Common myeloid progenitor, CD34-positive (primary cell): ENCODE data around the gene MBD3.

Experiments
- CTCF ChIA-PET: fragments of 350-600 bp; sonication (Branson Sonifier 250); formaldehyde crosslinking; loops from one replicate; lab custom pipeline; 2021; ENCODE audit warnings: antibody characterized with exemption; lab: Charles Lee
- POLR2A ChIA-PET: fragments of 350-600 bp; sonication (Branson Sonifier 250); formaldehyde crosslinking; loops from one replicate; lab custom pipeline; 2021; ENCODE audit warnings: antibody characterized with exemption; lab: Charles Lee
- DNase-seq, 3 donors: peaks; one replicate each; pipeline versions ENCODE4 v3.0.0 to v3.0.0-alpha.2; 2013
- H3K27ac ChIP-seq, 2 experiments: 1 replicate in 1 of 2; 2 replicates in 1 of 2; pipeline ENCODE4 v1.7.0; 2013; ENCODE audit warnings: inconsistent platforms in 2 of 2, low read length in 2 of 2, mild to moderate bottlenecking in 2 of 2, low read depth in 1 of 2, moderate library complexity in 1 of 2; ENCODE audit not compliant: severe bottlenecking in 2 of 2, insufficient read depth in 1 of 2, poor library complexity in 1 of 2
- H3K27me3 ChIP-seq, 5 experiments: replicated peaks in 2 of 5; 1 replicate in 3 of 5; 2 replicates in 2 of 5; pipeline versions ENCODE4 v1.6.1 to v1.7.0; 2013; ENCODE audit warnings: low read length in 4 of 5, mild to moderate bottlenecking in 2 of 5, moderate library complexity in 2 of 5, inconsistent platforms in 1 of 5; ENCODE audit not compliant: insufficient read depth in 5 of 5, control insufficient read depth in 4 of 5
- H3K36me3 ChIP-seq, 4 experiments: 1 replicate in 2 of 4; 2 replicates in 2 of 4; pipeline versions ENCODE4 v1.6.1 to v1.7.0; 2013; ENCODE audit warnings: low read length in 3 of 4, control low read depth in 1 of 4, mild to moderate bottlenecking in 1 of 4; ENCODE audit not compliant: control insufficient read depth in 4 of 4, insufficient read depth in 4 of 4
- H3K4me1 ChIP-seq, 4 experiments: 1 replicate in 3 of 4; 2 replicates in 1 of 4; pipeline versions ENCODE4 v1.6.1 to v1.7.1; 2013; ENCODE audit warnings: low read length in 3 of 4, mild to moderate bottlenecking in 3 of 4, control low read depth in 1 of 4, inconsistent platforms in 1 of 4, moderate library complexity in 1 of 4; ENCODE audit not compliant: control insufficient read depth in 4 of 4, insufficient read depth in 4 of 4; ENCODE audit errors: control extremely low read depth in 1 of 4
- H3K4me3 ChIP-seq, 7 experiments: 1 replicate in 4 of 7; 2 replicates in 3 of 7; pipeline versions ENCODE4 v1.5.1 to v1.7.0; 2013; ENCODE audit warnings: mild to moderate bottlenecking in 7 of 7, low read length in 6 of 7, moderate library complexity in 6 of 7, inconsistent platforms in 2 of 7, low read depth in 2 of 7, control low read depth in 1 of 7; ENCODE audit not compliant: insufficient read depth in 4 of 7, control insufficient read depth in 1 of 7; ENCODE audit errors: extremely low read depth in 1 of 7
- H3K9me3 ChIP-seq, 5 experiments: 1 replicate in 4 of 5; 2 replicates in 1 of 5; pipeline versions ENCODE4 v1.6.1 to v1.7.1; 2013; ENCODE audit warnings: low read length in 4 of 5, mild to moderate bottlenecking in 2 of 5, inconsistent platforms in 1 of 5, low read depth in 1 of 5, moderate library complexity in 1 of 5; ENCODE audit not compliant: control insufficient read depth in 4 of 5, insufficient read depth in 2 of 5; ENCODE audit errors: control extremely low read depth in 1 of 5
- WGBS: methylation state at CpG from one replicate; pipeline ENCODE4 v1.1.5; 2013; ENCODE audit not compliant: insufficient coverage; 5-methylcytosine and 5-hydroxymethylcytosine counted together

MBD3 gene

GRCh38 chr19:1613808-1614570 lies 21.3 kb upstream of the MBD3 start:
- DNase-seq = no peak
- H3K4me1 ChIP-seq = peaks cover 0 to 14% (median 10%) of the 10 kb centered on the region in 4 experiments
- CTCF ChIA-PET = interaction anchor here (1.0 kb wide), 1 partner anchor 184 kb away, joined by 3 read pairs; no protein-coding TSS in a partner anchor
- H3K27ac ChIP-seq = no peak overlapping the region
- H3K9me3 ChIP-seq = no peaks in the 10 kb centered on the region
- WGBS = 94% methylated on average over 31 of the region's 32 CpGs
- H3K27me3 ChIP-seq = no peaks in the 10 kb centered on the region
- H3K36me3 ChIP-seq = peaks cover 5 to 88% (median 63%) of the 10 kb centered on the region in 4 experiments
- no peak overlapping the region for H3K4me3 ChIP-seq
- POLR2A ChIA-PET = no interaction called here

GRCh38 chr19:1613146-1613545 lies 20.5 kb upstream of the MBD3 start:
- no peak overlapping the region for H3K27ac ChIP-seq
- DNase-seq = no peak
- no peaks in the 10 kb centered on the region for H3K9me3 ChIP-seq
- ChIA-PET CTCF (interaction anchor here (1.0 to 1.7 kb wide), 3 partner anchors 13 to 184 kb away, joined by 3 read pairs; no protein-coding TSS in a partner anchor), POLR2A (no interaction called here)
- no peak overlapping the region for H3K4me3 ChIP-seq
- no peaks in the 10 kb centered on the region for H3K27me3 ChIP-seq
- H3K36me3 ChIP-seq = peaks cover 4 to 80% (median 57%) of the 10 kb centered on the region in 4 experiments
- WGBS = 91% methylated on average over 8 of the region's 9 CpGs
- peaks cover 0 to 22% (median 19%) of the 10 kb centered on the region in 4 experiments for H3K4me1 ChIP-seq

GRCh38 chr19:1612114-1613086 lies 19.7 kb upstream of the MBD3 start:
- H3K27ac ChIP-seq = no peak overlapping the region
- peaks cover 0 to 22% (median 19%) of the 10 kb centered on the region in 4 experiments for H3K4me1 ChIP-seq
- H3K4me3 ChIP-seq = no peak overlapping the region
- no peak for DNase-seq
- ChIA-PET POLR2A (no interaction called here), CTCF (interaction anchor here (0.9 to 1.7 kb wide), 3 partner anchors 14 to 168 kb away, joined by 3 read pairs; no protein-coding TSS in a partner anchor)
- WGBS = 99% methylated on average over 25 of the region's 39 CpGs
- H3K36me3 ChIP-seq = peaks cover 4 to 73% (median 54%) of the 10 kb centered on the region in 4 experiments
- H3K9me3 ChIP-seq = no peaks in the 10 kb centered on the region
- no peaks in the 10 kb centered on the region for H3K27me3 ChIP-seq

GRCh38 chr19:1611353-1611752 lies 18.7 kb upstream of the MBD3 start:
- Histone ChIP-seq H3K4me3 (no peak overlapping the region), H3K9me3 (no peaks in the 10 kb centered on the region), H3K36me3 (peaks cover 2 to 62% (median 47%) of the 10 kb centered on the region in 4 experiments), H3K27ac (no peak overlapping the region), H3K4me1 (peaks cover 0 to 28% (median 20%) of the 10 kb centered on the region in 4 experiments), H3K27me3 (no peaks in the 10 kb centered on the region)
- 94% methylated on average over 15 of the region's 15 CpGs for WGBS
- POLR2A ChIA-PET = no interaction called here
- CTCF ChIA-PET = interaction anchor here (1.7 kb wide), 1 partner anchor 15 kb away, joined by 3 read pairs; no protein-coding TSS in a partner anchor
- DNase-seq = no peak

- 82% methylated on average over 7 of the region's 11 CpGs for WGBS
- ChIA-PET POLR2A (no interaction called here), CTCF (no interaction called here)
- Histone ChIP-seq H3K4me1 (peaks cover 0 to 35% (median 27%) of the 10 kb centered on the region in 4 experiments), H3K27ac (no peak overlapping the region), H3K4me3 (no peak overlapping the region), H3K36me3 (peaks cover 2 to 56% (median 42%) of the 10 kb centered on the region in 4 experiments), H3K27me3 (no peaks in the 10 kb centered on the region), H3K9me3 (no peaks in the 10 kb centered on the region)
- DNase-seq = no peak
Observed at GRCh38 chr19:1610579-1610978, 17.9 kb upstream of the MBD3 start.

- DNase-seq = no peak
- H3K4me3 ChIP-seq = no peak overlapping the region
- no peaks in the 10 kb centered on the region for H3K9me3 ChIP-seq
- 83% methylated on average over 14 of the region's 16 CpGs for WGBS
- ChIA-PET CTCF (interaction anchor here (1.0 to 1.2 kb wide), 3 partner anchors 8 to 22 kb away, joined by 3 to 4 read pairs (median 3); no protein-coding TSS in a partner anchor), POLR2A (no interaction called here)
- no peaks in the 10 kb centered on the region for H3K27me3 ChIP-seq
- H3K4me1 ChIP-seq = peaks cover 0 to 37% (median 28%) of the 10 kb centered on the region in 4 experiments
- peaks cover 2 to 49% (median 39%) of the 10 kb centered on the region in 4 experiments for H3K36me3 ChIP-seq
- H3K27ac ChIP-seq = no peak overlapping the region
Observed at GRCh38 chr19:1609680-1610474, 17.2 kb upstream of the MBD3 start.
